ENCODE data around the gene ANKRD33.

The ANKRD33 gene

DNA sequence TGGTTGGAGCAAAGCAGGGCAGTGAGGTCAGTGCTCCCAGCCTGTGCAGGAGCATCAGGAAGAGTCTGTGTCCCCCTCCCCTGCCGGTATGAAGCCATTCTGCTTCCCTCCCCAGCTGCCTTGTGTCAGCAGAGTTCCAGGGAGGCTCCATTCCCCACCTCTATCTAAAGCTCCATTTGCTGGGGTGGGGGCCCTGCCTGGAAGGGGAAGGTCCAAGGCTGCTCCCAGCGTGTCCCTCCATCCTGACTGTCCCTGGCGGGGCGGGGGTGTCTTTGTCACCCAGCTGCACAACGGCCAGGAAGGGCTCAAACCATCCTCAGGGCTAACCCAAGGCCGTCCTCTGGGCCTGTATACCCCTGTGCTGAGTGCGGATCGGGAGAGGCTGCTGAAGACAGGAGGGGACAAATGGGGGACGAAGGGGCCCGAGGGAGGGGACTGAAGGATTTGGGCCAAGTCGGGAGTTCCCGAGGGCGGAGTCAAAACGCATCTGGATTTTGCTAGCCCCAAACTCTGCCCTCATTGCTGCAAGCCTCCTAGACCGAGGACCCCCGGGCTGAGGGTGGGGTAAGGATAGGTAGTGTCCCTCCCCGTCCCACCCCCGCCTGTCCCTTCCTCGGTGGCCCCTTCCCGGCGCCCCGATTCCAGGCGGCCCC, 18.7 kb downstream of the ANKRD33 start:
- TF ChIP-seq, protein P1, sequence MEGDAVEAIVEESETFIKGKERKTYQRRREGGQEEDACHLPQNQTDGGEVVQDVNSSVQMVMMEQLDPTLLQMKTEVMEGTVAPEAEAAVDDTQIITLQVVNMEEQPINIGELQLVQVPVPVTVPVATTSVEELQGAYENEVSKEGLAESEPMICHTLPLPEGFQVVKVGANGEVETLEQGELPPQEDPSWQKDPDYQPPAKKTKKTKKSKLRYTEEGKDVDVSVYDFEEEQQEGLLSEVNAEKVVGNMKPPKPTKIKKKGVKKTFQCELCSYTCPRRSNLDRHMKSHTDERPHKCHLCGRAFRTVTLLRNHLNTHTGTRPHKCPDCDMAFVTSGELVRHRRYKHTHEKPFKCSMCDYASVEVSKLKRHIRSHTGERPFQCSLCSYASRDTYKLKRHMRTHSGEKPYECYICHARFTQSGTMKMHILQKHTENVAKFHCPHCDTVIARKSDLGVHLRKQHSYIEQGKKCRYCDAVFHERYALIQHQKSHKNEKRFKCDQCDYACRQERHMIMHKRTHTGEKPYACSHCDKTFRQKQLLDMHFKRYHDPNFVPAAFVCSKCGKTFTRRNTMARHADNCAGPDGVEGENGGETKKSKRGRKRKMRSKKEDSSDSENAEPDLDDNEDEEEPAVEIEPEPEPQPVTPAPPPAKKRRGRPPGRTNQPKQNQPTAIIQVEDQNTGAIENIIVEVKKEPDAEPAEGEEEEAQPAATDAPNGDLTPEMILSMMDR (IDR thresholded peaks at IDR 0.05; ENCODE audit: low read depth, low read length, missing control alignments), result no peak
- H3K4me3 ChIP-seq (ENCODE audit: low read depth, low read length), result peak overlapping the region; percentile 40
- in situ Hi-C loops (cut with HindIII; ENCODE audit: low sequenced_read_pairs), result no loop called here
- no peak for DNase-seq (ENCODE audit: low read depth)

GRCh38 chr12:51907083-51907855, 19.4 kb downstream of the ANKRD33 start, which contains the start of gene ACVRL1:
Gene ACVRL1, plus strand, starts transcription at chr12:51907504. Its CDS starts 4,971 bp downstream, at chr12:51912475.
- H3K4me3 ChIP-seq (ENCODE audit: low read depth, low read length), result peak within 1 kb of the TSS; percentile 40
- DNase-seq (ENCODE audit: low read depth), result no peak
- TF ChIP-seq, protein P1 (IDR thresholded peaks at IDR 0.05; ENCODE audit: low read depth, low read length, missing control alignments), result no peak
- in situ Hi-C loops (cut with HindIII; ENCODE audit: low sequenced_read_pairs), result no loop called here

- in situ Hi-C loops (cut with HindIII; ENCODE audit: low sequenced_read_pairs), result no loop called here
- peak overlapping the region; percentile 40 for H3K4me3 ChIP-seq (ENCODE audit: low read depth, low read length)
- no peak for DNase-seq (ENCODE audit: low read depth)
- TF ChIP-seq, protein P1 (IDR thresholded peaks at IDR 0.05; ENCODE audit: low read depth, low read length, missing control alignments), result no peak
Observed at GRCh38 chr12:51907856-51908425, 20.0 kb downstream of the ANKRD33 start.

GRCh38 chr12:51908876-51909592, 21.1 kb downstream of the ANKRD33 start:
- DNase-seq (ENCODE audit: low read depth), result no peak
- in situ Hi-C loops (cut with HindIII; ENCODE audit: low sequenced_read_pairs), result no loop called here
- no peak overlapping the region for H3K4me3 ChIP-seq (ENCODE audit: low read depth, low read length)
- TF ChIP-seq, protein P1 (IDR thresholded peaks at IDR 0.05; ENCODE audit: low read depth, low read length, missing control alignments), result no peak

GRCh38 chr12:51910168-51910567, 22.3 kb downstream of the ANKRD33 start:
- DNase-seq (ENCODE audit: low read depth), result no peak
- no peak overlapping the region for H3K4me3 ChIP-seq (ENCODE audit: low read depth, low read length)
- in situ Hi-C loops (cut with HindIII; ENCODE audit: low sequenced_read_pairs), result no loop called here
- TF ChIP-seq, protein P1 (IDR thresholded peaks at IDR 0.05; ENCODE audit: low read depth, low read length, missing control alignments), result no peak

DNA sequence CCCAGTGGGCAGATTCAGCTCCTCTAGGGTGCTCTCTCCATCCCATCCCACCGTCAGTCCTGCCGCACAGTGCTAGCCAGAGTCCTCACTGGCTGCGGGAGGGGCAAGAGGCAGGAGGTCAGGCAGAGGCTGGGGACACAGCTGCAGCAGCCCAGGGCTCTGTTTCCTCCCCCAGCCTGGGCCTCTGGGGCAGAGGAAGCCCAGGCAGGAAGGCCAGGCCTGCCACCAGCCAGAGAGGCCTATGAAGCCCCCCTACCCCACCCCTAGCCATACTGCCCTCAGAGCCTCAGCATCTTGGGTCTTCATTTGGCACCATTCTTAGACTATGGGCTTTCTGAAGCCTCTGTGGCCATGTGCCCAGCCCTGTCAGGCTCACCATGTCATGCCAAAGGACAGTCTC, 22.8 kb downstream of the ANKRD33 start:
- in situ Hi-C loops (cut with HindIII; ENCODE audit: low sequenced_read_pairs), result no loop called here

More for the DNA sequence above, 22.8 kb downstream of the ANKRD33 start:
- TF ChIP-seq, protein P1 (IDR thresholded peaks at IDR 0.05; ENCODE audit: low read depth, low read length, missing control alignments), result no peak
- DNase-seq (ENCODE audit: low read depth), result no peak
- H3K4me3 ChIP-seq (ENCODE audit: low read depth, low read length), result no peak overlapping the region

Data from astrocyte of the cerebellum (primary cell).